Uterus (tissue), 4 donors: Measurements from ENCODE around the gene ASCL5. TPM values are rescaled to one million over a fixed set of nuclear protein-coding genes. Genes with fewer than 3 reads are reported as not detected.

Experiments
- DNase-seq, 2 donors: peaks; one replicate each; pipeline ENCODE4 v3.0.0-alpha.2; 2019 to 2020
- H3K27ac ChIP-seq, 2 donors: fragments of 200-600 bp; sonication (generic); 1 replicate in 1 of 2; 2 replicates in 1 of 2; pipeline ENCODE4 v1.5.1; 2016 to 2018
- H3K27me3 ChIP-seq, 2 donors: fragments of 200-600 bp; sonication (generic); one replicate each; pipeline ENCODE4 v1.5.1; 2018 to 2019; ENCODE audit warnings: control low read depth in 1 of 2
- H3K36me3 ChIP-seq, 2 donors: fragments of 200-600 bp; sonication (generic); one replicate each; pipeline ENCODE4 v1.5.1; 2019; ENCODE audit warnings: control low read depth in 1 of 2
- H3K4me1 ChIP-seq, 2 donors: fragments of 200-600 bp; sonication (generic); one replicate each; pipeline ENCODE4 v1.5.1; 2018 to 2019; ENCODE audit warnings: control low read depth in 1 of 2
- H3K4me3 ChIP-seq, 2 donors: fragments of 200-600 bp; sonication (generic); 1 replicate in 1 of 2; 2 replicates in 1 of 2; pipeline ENCODE4 v1.5.1; 2018 to 2019; ENCODE audit warnings: mild to moderate bottlenecking in 1 of 2
- H3K9me3 ChIP-seq, 2 donors: fragments of 200-600 bp; sonication (generic); one replicate each; pipeline ENCODE4 v1.5.1; 2019; ENCODE audit warnings: control low read depth in 1 of 2
- POLR2A ChIP-seq, 2 donors: fragments of 450-650 bp; IDR thresholded peaks; one replicate each; pipeline ENCODE4 v1.6.1; 2016; ENCODE audit warnings: antibody characterized with exemption in 2 of 2, mild to moderate bottlenecking in 1 of 2, moderate library complexity in 1 of 2
- intact Hi-C: fragments of 100-400 bp; cut with DNase I; formaldehyde crosslinking; loops from one replicate; pipeline ENCODE4 v1.15.1; 2023; ENCODE audit warnings: low total_unique reads
- total RNA-seq, 4 donors: library from RNA; depleted of rRNA in 3 of 4; stranded (reverse); fragments of >200 nt in 3 of 4; gene quantifications; one replicate each; pipeline versions ENCODE4 v1.1.0 to v1.2.4, GENCODE V29; 2014 to 2023
- TF ChIP-seq, protein P1 (sequence below), 4 experiments: fragments of 200-600 bp in 2 of 4; fragments of 450-650 bp in 2 of 4; sonication (generic) in 2 of 4; IDR thresholded peaks; one replicate each; pipeline ENCODE4 v1.5.1; 2016 to 2019; ENCODE audit warnings: antibody characterized with exemption in 4 of 4, mild to moderate bottlenecking in 2 of 4, moderate library complexity in 1 of 4
- donor health status: DM: yes; HTN: yes; CAD: no.

ASCL5 gene, protein sequence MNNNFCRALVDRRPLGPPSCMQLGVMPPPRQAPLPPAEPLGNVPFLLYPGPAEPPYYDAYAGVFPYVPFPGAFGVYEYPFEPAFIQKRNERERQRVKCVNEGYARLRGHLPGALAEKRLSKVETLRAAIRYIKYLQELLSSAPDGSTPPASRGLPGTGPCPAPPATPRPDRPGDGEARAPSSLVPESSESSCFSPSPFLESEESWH
- not detected for total RNA-seq

DNA sequence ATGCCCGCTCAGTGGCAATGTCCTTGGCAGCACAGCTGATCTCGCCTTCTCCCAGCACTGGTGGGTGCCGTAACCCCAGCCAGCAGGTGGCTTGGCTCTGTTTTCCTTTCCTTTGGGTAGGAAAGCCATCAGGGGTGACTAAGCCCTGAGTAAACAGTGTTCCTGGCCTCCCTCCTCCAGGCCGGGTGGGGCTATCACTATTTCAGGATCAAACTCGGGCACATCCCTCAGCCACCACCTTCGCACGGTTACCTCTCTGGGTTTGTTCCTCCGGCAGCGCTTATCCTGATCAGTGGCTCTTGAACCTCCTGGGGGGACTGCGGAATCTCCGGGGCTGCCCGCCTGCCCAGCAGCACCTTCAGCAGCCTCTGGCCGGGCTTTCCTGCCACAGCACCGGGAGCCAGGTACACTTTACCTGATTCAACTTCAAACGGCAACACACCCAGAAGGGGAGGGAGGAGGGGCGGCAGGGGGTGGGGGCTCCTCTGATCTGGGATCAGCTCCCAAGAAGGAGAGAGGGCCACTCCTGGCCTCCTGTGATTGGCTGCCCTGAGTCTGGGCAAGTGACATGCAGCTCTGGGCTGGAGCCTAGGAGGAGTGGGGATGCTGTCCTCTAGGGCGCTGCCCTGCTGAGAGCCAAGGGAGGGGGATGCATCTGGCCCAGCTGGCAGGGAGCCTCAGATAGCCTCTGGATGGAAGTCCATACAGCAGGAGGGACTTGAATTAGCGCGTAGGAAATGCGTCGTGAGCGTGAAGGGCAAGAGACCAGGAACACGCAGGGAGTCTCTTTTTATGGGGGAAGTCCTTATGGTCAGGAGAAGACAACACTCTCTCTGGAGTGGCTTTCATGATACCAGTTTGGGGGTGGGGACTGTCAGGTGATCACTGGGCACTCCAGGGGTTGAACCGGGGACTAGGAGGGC, at the start of gene ASCL5:
TSS of gene ASCL5 (minus strand) at position 353 of the 923 bp plus-strand sequence. CDS start 11,812 bp downstream, outside the sequence.
- no peaks in the 10 kb centered on the region for H3K9me3 ChIP-seq
- peaks cover 0 to 8% of the 10 kb centered on the region in 2 donors for H3K4me1 ChIP-seq
- no peak for DNase-seq
- TF ChIP-seq, protein P1, sequence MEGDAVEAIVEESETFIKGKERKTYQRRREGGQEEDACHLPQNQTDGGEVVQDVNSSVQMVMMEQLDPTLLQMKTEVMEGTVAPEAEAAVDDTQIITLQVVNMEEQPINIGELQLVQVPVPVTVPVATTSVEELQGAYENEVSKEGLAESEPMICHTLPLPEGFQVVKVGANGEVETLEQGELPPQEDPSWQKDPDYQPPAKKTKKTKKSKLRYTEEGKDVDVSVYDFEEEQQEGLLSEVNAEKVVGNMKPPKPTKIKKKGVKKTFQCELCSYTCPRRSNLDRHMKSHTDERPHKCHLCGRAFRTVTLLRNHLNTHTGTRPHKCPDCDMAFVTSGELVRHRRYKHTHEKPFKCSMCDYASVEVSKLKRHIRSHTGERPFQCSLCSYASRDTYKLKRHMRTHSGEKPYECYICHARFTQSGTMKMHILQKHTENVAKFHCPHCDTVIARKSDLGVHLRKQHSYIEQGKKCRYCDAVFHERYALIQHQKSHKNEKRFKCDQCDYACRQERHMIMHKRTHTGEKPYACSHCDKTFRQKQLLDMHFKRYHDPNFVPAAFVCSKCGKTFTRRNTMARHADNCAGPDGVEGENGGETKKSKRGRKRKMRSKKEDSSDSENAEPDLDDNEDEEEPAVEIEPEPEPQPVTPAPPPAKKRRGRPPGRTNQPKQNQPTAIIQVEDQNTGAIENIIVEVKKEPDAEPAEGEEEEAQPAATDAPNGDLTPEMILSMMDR (IDR thresholded peaks at IDR 0.05), result no peak
- TF ChIP-seq POLR2A (IDR thresholded peaks at IDR 0.05), result no peak
- intact Hi-C loops, result no loop called here
- peak within 1 kb of the TSS; percentile 32 to 66 for H3K27ac ChIP-seq
- H3K36me3 ChIP-seq, result no peaks in the 10 kb centered on the region
- H3K27me3 ChIP-seq, result no peaks in the 10 kb centered on the region
- H3K4me3 ChIP-seq, result no peak within 1 kb of the TSS

DNA sequence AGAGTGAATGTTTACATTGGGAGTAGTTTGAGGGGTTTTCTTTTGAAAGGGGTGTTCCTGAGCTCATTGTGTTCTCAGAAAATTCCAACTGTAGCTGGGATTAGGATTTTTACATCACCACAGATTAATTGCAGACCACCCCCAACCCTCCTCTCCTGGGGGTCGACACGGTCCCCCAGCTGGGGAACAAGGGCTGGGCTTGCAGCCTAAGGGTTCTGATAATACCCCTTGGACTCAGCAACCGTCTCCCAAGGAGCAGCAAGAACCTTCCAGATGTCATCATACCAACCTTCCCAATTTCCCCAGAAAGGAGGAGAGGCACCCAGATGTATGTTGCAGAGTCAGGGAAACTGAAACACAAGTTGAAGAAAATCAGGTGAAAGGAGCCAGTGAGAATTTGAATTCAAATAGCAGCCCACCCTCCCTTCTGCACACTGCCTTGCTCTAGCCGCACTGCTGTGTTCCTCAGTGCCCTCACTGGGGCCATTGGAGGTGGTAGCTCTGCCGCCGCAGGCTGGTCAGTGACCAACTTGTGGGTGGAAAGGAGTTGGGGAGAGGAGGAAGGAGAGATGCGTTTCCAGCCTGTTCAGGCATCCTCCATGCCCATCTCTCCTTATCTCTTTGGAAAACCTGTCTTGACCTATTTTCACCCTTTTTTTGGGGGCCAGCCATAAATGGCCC, 49.0 kb upstream of the ASCL5 start:
- no peak overlapping the region for H3K27ac ChIP-seq
- no peak for DNase-seq
- intact Hi-C loops, result no loop called here
- no peaks in the 10 kb centered on the region for H3K27me3 ChIP-seq
- no peaks in the 10 kb centered on the region for H3K9me3 ChIP-seq
- H3K36me3 ChIP-seq, result no peaks in the 10 kb centered on the region
- TF ChIP-seq, protein P1 (IDR thresholded peaks at IDR 0.05), result no peak
- TF ChIP-seq POLR2A (IDR thresholded peaks at IDR 0.05), result no peak
- H3K4me1 ChIP-seq, result no peaks in the 10 kb centered on the region
- H3K4me3 ChIP-seq, result no peak overlapping the region

DNA sequence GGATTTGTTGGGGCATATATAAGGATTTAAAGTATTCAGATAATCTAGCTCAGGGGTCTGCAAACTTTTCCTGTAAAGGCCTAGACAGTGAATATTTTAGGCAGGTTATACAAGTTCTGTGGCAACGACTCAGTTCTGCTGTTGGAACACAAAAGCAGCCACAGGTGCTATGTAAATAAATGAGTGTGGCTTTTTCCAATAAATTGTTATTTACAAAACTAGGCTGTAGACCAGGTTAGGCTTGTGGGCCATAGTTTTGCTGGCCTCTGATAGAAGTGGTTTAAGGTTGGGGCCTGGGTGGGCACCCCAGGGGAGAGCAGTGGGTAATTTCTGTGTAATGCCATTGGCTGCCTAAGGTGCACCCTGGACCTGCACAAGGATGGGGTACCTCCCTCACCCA, 46.8 kb upstream of the ASCL5 start:
- Histone ChIP-seq H3K36me3 (no peaks in the 10 kb centered on the region), H3K4me1 (no peaks in the 10 kb centered on the region), H3K27me3 (no peaks in the 10 kb centered on the region), H3K27ac (no peak overlapping the region), H3K4me3 (no peak overlapping the region), H3K9me3 (no peaks in the 10 kb centered on the region)
- TF ChIP-seq, protein P1 (IDR thresholded peaks at IDR 0.05), result no peak
- no peak for TF ChIP-seq POLR2A (IDR thresholded peaks at IDR 0.05)
- DNase-seq, result no peak
- intact Hi-C loops, result no loop called here

DNA sequence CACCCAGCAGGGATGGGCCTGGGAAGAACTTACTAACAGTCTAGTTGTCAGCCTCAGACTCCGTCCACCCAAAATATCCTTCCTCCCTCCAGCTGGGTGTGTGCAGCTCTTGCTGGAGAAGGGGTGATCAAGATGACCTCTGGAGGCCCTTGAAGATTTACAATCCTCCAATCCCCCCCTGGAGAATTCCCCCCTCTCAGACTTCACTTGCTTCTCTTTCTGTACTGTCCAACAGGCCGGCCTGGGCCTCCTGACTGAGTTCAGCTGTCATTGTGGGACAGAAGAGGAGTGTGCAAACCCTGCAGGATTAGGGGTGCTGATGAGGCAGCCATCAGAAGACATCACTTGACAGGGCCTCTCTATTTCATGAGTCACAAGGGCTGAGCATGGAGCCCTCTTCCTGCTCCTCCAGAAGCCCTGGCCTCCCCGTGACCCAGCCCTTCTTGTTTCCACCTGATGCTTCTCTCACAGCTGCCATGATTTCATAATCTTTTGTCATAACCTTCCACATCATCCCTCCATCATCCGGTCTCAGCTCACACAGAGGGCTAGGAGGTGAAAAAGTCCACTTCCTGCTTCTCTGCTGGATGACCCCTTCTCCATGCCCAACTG, 46.1 kb upstream of the ASCL5 start:
- DNase-seq, result no peak
- Histone ChIP-seq H3K27ac (no peak overlapping the region), H3K4me1 (no peaks in the 10 kb centered on the region), H3K9me3 (no peaks in the 10 kb centered on the region), H3K4me3 (no peak overlapping the region), H3K27me3 (no peaks in the 10 kb centered on the region), H3K36me3 (no peaks in the 10 kb centered on the region)
- intact Hi-C loops, result no loop called here
- no peak for TF ChIP-seq POLR2A (IDR thresholded peaks at IDR 0.05)
- TF ChIP-seq, protein P1 (IDR thresholded peaks at IDR 0.05), result no peak
